Esophagus squamous epithelium (tissue), 4 donors: Measurements from ENCODE around the gene EML2.

Experiments
- POLR2A ChIP-seq, 4 donors: fragments of 450-650 bp; IDR thresholded peaks; one replicate each; pipeline ENCODE4 v1.6.1; 2017; ENCODE audit warnings: antibody characterized with exemption in 4 of 4, mild to moderate bottlenecking in 4 of 4, moderate library complexity in 3 of 4
- TF ChIP-seq, protein P1 (sequence below), 6 experiments: fragments of 450-650 bp in 4 of 6; fragments of 200-600 bp in 2 of 6; sonication (generic) in 2 of 6; IDR thresholded peaks; one replicate each; pipeline ENCODE4 v1.5.1; 2016 to 2019; ENCODE audit warnings: antibody characterized with exemption in 6 of 6, mild to moderate bottlenecking in 4 of 6, moderate library complexity in 4 of 6

DNA sequence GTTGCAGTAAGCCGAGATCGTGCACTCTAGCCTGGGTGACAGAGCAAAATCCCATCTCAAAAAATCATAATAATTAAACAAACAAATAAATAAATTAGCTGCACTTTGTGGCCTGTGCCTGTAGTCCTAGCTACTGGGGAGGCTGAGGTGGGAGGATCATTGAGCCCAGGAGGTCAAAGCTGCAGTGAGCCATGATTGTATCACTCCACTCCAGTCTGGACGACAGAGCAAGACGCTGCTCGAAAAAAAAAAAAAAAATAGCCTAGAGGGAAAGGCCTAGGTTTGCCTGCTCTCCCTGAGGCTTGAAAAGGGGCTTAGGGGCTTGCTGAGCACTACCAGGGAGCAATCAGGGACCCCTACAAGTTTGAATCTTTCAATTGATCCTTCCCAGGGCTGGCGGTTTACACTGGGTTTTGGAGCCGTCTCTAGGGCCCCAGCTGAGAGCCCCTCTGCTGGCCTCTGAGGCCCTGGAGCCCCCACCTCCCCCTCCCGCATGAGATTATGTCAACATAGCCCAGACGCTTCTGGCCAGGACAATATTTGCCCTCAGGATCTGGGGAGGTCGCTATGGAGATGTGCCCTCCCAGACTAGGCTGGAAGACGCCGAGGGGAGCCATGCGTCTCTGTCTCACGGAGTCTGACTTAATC is 18.4 kb upstream of the EML2 start:
- TF ChIP-seq, protein P1, sequence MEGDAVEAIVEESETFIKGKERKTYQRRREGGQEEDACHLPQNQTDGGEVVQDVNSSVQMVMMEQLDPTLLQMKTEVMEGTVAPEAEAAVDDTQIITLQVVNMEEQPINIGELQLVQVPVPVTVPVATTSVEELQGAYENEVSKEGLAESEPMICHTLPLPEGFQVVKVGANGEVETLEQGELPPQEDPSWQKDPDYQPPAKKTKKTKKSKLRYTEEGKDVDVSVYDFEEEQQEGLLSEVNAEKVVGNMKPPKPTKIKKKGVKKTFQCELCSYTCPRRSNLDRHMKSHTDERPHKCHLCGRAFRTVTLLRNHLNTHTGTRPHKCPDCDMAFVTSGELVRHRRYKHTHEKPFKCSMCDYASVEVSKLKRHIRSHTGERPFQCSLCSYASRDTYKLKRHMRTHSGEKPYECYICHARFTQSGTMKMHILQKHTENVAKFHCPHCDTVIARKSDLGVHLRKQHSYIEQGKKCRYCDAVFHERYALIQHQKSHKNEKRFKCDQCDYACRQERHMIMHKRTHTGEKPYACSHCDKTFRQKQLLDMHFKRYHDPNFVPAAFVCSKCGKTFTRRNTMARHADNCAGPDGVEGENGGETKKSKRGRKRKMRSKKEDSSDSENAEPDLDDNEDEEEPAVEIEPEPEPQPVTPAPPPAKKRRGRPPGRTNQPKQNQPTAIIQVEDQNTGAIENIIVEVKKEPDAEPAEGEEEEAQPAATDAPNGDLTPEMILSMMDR (IDR thresholded peaks at IDR 0.05): no peak
- TF ChIP-seq POLR2A (IDR thresholded peaks at IDR 0.05): no peak
